GM12873 (cell line): Measurements from ENCODE around the gene ARFRP1.

Experiments
- TF ChIP-seq, protein P1 (sequence below): IDR thresholded peaks from 2 replicates; pipeline ENCODE4 v1.5.1; 2012; ENCODE audit warnings: low read depth, mild to moderate bottlenecking, moderate library complexity, low read length, control low read depth; ENCODE audit not compliant: insufficient read depth; ENCODE audit errors: missing control alignments

Gene ARFRP1

DNA sequence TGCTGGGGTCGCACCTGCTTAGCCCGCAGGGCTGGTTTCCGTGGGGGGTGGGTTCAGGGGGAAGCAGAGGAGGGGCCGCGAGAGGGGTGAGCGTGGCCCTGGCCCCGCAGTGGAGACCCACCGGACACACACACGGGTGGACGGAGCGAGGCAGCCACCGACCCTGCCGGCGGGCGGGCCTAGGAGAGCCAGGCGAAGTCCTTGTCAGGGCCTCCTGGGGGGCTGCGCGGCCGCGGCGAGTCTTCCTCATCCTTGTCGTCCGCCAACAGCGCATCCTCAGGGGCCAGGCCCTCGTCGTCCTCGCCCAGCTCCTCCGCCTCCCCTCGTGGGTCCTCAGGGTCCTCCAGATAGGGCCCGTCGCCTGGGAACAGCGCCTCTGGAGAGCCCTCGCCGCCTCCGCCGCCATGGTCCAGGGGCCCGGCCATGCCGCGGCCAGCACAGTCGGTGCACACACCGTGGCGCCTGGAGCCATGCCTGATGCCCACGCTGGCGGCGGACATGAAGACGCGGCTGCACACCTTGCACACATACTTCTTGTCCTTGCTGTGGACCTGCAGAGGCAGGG is 39.1 kb upstream of the ARFRP1 start:
- TF ChIP-seq, protein P1, sequence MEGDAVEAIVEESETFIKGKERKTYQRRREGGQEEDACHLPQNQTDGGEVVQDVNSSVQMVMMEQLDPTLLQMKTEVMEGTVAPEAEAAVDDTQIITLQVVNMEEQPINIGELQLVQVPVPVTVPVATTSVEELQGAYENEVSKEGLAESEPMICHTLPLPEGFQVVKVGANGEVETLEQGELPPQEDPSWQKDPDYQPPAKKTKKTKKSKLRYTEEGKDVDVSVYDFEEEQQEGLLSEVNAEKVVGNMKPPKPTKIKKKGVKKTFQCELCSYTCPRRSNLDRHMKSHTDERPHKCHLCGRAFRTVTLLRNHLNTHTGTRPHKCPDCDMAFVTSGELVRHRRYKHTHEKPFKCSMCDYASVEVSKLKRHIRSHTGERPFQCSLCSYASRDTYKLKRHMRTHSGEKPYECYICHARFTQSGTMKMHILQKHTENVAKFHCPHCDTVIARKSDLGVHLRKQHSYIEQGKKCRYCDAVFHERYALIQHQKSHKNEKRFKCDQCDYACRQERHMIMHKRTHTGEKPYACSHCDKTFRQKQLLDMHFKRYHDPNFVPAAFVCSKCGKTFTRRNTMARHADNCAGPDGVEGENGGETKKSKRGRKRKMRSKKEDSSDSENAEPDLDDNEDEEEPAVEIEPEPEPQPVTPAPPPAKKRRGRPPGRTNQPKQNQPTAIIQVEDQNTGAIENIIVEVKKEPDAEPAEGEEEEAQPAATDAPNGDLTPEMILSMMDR: no peak

DNA sequence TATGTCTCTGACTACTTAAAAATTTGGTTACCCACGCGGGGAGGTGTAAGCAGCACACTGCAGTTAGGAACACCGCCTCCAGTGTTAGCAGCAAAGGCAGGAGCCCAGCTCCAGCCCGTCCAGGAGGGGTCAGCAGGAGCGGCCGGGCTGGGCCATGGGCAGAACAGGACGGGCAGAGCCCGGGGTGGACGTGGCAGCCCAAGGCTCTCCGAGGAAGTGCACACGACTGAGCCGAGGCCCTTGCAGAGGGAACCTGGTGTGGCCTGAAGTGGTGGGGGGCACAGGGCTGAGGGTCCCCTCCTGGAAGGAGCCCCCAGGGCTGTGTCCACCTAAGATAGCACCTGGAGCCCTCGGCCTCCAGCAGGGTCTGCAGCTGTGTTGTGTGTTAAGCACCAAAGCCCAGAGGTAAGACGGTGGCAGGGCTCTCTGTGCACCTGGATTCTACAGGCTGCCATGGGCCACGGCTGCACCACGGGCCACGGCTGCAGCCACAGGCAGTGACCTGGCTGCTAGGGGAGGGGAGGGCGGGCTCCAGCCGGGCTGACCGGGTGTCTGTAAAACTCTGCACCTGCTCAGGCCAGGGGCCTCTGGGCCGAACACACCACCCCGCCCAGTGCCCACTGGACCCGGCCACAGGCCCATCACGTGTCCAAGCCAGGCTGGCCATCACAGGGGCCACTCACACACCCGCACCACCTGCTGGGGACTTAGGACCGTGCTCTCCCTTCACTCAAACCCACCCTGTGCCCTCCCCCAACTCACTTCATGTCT is 38.4 kb upstream of the ARFRP1 start:
- TF ChIP-seq, protein P1: no peak

DNA sequence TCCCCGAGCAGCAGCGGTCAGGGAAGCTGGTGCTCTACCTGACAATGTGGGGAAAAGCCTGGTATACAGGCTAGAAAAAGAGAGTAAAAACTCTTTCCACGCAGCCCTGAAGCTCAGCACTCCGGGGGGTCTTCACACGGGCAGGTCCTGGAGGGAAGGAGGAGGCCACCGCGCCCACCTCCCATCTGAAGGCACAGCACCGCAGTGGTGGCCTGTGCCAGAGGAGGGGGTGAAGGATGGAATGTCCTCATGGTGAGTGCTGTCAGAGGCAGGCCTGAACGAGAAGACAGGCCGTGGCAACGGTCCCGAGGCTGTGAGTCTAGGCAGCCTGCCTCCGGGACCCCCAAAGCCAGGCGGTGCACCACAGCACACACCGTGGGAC is 37.6 kb upstream of the ARFRP1 start:
- TF ChIP-seq, protein P1: no peak

DNA sequence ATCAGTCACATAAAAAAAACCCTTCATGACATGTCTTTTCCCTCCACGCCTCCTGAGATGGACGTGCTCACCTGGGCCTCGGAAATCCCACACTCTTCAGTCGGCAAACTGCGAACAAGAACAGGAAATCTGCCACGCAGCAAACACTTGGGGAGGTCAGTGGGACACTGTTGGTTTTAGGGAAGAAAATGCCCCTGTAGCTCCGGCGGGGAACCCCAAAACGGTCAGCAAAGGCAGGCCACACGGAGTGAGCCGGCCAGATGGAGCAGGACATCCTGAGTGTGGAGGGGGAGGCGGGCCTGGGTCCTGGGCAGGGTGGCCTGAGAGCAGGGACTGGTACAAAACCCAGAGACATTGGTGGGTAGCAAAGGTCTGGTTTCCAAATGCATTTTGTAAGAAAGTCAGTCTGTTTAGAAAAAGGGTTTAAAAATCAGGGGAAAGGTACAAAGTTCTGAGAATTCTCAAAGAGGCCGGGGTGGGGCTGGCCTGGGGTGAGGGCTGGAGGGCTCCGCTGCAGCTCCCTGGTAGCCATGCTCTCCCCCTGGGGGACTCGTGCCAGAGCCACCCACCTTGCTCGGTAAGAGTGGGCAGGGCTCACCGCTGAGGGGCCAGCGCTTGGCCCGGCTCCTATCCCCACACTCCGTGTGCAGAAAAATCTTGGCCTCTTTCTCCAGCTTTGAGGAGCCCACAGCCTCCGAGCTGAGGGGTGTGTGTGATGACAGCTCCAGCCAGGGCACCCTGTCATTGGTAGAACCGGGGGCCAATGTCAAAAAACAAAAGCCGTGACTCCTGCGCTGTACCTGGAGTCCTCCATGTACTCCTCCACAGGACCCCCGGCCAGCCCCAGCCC is 37.0 kb upstream of the ARFRP1 start:
- TF ChIP-seq, protein P1: no peak

DNA sequence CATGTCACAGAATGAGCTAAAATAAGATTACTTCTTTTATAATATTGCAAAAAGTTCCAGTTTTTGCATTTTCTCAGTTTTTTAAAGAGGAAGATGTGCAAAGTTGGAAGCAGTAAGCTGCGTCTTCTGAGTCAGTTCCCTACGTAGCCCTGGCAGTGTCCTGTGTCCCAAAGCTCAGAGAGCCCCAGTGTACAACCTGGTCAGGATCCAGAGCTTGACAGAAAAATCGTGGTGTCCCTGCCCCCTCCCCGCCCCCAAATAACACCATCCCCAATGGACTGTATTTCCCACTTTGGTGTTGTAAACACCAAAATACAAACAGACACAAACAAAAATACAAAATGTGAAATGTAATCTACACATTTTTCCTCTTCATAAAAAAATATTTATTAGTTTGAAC is 36.4 kb upstream of the ARFRP1 start:
- TF ChIP-seq, protein P1: no peak

DNA sequence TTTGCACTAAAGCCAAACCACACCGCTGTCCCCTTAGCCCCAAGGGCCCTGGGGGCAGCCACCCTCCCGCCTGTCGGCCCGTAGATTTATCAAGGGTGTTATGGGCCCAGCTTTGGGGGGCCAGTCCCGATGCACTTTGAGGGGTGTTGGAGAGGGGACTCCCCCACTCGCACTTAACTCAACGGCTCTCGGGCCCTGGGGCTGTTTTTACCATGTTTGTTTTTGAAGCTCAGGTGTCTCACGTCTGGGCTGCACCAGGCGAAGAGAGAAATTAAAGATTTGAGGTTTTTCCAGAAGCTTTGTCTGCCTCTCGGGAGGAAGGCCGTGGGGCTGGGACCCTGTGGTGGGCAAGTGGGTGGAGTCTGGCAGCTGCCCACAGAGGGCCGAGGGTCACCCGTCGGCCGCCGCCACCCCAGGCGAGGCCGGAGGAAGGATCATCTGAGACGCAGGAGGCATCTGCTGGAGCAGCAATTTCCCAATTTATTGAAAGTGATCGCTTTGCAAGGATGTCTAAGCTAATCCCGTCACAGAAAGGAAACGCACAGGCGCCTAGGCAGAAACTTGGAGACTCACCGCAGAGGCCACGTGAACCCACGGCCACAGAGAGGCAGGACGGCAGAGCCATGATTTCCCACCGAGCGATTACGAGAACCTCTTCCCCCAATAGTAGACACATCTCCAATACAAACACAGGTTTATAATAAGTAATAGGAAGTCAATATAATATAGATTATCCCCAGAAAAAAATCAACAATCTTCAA is 35.6 kb upstream of the ARFRP1 start:
- TF ChIP-seq, protein P1: no peak
